GM19193 (cell line): ENCODE results near the gene RIMS4.

Source experiments
- POLR2A ChIP-seq: IDR thresholded peaks from 4 replicates; pipeline ENCODE4 v1.6.1; 2011; ENCODE audit not compliant: insufficient read depth, insufficient read length; ENCODE audit errors: extremely low read depth

The RIMS4 gene

DNA sequence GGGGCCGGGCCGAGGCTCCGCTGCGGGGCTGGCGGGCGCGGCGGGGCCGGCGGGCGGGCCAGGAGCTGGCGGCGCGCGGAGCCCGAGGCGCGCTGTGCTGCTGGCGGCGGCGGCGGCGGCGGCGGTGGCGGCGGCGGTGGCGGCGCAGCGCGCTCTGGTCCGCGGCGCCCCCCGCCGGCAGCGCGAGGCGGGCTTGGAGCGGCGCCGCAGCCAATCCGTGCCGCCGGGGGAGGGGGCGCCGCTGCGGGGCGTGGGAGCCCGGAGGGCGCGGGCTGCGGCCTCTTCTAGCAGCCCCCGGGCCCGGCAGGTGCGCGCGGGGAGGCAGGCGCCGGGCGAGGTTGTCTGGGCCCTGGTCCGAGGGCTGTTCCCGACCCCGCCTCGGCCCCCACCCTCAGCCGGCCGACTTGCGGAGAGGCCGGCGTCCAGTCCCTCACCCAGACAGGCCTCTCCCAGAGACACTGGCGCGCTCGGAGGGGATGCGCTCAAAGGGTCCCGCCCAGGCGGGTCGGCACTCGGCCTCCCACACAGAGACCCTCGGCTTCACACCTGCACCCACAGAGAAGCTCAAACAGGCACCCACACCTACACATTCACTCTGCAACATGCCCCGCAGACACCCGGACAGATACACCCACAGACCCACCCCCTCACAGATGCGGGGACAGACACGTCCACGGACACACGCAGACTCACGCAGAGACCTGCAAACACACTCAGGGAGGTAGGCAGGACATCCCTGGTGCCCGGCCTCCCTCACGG, at the start of gene RIMS4:
RIMS4 (minus strand) TSS at position 156 of the 759 bp plus-strand sequence. CDS start 275 bp downstream, outside the sequence.
- no peak for TF ChIP-seq POLR2A

DNA sequence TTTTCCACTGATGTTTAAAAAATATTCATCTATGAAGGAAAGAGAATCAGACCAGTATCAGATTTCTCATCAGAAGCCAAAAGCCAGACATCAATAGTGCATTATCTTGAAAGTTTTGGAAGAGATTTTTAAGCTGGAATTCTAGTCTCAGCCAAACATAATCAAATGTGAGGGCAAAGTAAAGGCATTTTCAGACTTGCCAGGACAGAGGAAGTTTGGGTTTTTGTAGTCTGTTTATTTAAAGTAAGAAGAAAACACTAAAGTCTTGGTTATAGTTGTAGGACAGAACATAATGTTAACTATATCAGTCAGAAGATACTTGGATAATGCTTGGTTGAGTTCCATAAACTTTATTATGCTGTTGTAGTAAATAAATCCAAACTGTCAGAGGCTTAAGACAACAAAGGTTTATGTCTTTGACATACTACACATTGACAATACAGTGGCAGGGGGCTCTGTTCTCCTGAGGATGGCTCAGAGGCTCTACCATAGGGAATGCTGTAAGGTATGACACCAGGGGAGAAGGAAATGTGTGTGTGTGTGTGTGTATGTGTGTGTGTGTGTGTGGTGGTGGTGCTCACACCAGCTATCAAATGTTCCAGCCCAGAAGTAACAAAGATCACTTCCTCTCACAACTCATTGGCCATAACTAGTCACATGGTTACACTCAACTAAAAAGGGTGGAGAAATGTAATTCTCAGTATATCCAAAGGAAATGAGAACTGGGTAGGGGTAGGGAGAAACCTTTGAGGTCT, 48.4 kb upstream of the RIMS4 start:
- no peak for TF ChIP-seq POLR2A

DNA sequence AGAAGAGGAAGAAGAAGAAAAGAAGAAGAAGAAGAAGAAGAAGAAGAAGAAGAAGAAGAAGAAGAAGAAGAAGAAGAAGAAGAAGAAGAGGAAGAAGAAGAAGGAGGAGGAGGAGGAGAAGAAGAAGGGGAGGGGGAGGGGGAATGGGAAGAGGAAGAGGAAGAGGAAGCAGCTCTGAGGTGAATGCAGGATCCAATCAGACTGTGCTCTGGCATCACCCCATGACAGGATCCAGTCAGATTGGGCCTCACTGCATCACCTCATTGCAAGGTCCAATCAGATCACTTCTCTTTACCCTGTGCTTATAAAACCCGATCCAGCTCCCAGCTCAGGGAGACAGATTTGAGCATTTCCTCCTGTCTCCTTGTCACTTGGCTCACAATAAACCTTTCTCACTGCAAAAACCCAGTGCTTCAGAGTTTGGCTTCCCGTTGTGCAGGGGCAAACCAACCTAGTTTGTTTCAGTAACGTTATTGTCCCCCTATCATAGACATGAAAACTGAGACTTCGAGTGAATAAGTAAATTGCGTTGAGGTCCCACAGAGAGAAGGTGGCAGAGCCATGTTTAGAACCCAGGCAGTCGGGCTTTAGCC, 46.6 kb upstream of the RIMS4 start:
- TF ChIP-seq POLR2A: no peak

GRCh38 chr20:44856442-44856841, 46.1 kb upstream of the RIMS4 start:
- no peak for TF ChIP-seq POLR2A

GRCh38 chr20:44851545-44851944, 41.2 kb upstream of the RIMS4 start:
- no peak for TF ChIP-seq POLR2A

DNA sequence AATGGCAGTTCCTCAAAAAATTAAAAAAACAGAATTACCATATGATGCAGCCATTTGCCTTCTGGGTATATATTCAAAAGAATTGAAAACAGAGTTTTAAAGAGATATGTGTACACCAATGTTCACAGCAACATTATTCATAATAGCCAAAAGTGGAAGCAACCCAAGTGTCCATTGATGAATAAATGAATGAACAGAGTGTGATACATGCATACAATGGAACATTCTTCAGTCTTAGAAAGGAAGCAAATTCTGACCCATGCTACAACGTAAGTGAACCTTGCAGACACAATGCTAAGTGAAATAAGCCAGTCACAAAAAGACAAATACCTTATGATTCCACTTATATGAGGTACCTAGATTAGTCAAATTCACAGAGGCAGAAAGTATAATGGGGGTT, 40.5 kb upstream of the RIMS4 start:
- TF ChIP-seq POLR2A: no peak

DNA sequence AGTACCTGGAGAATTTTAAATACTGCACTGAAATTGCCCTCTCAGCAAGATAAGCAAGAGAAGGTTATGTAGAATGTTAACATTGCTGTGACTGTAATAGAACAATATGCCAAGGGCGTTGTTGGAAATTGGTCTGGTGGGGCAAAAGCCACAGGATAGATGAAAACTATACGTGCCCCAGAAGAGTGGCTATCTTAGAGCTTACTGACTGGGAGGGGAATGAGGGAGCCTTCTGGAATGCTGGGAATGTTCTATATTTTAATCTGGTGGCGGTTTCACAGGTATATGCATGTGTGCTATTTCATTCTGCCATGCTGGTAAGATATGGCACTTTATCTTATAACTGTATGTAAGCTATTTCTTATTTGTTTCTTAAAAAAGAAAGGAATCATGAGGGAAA, 39.9 kb upstream of the RIMS4 start:
- TF ChIP-seq POLR2A: no peak

DNA sequence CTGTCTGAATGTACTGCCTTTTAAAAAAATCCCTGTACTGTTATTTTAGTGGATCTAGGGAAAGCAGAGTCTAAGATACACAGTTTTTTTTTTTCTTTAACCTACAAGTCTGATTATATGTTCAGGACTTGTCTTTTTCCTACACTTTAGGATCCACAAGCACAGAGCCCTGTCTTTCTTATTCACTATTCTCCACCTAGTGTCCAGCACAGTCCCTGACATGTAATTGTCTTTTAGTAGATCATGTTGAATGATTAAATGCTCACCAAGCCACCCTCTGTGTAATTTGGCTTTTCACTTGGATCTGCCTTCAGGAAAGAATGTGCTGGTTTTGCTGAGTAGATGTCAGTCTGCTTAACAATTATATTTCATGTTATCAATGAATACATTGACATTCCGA, 39.4 kb upstream of the RIMS4 start:
- TF ChIP-seq POLR2A: no peak

DNA sequence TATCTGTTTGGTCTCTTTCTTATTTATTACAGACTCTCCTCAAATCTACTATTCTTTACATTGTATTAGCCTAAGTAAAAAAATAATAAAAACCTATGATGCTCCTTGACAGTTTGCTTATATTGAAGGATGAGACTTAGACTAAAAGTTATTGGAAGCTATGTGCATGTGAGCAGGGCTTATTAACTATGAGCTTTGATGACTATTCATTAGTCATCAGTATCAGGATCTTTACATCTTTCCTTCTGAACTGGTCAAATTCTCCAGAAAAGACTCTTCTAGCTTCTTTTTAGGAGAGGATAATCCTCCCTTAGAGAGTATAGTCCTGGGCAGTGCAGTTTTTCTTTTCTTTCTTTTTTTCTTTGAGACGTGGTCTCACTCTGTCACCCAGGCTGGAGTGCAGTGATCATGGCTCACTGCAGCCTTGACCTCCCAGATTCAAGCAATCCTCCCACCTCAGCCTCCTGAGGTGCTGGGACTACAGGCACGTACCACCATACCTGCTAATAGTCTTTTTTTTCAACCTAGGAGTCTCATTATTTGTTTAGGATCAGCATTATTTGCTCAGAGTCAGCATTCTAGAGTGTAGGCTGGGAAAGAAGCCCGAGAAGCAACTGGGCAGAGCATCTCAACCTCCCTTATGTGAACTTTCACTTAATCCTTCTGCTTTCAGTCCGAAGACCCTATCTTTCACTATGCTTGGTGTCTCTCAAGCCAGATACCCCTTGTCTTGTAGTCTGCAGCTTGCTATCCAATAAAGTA, 38.1 kb upstream of the RIMS4 start:
- TF ChIP-seq POLR2A: no peak

DNA sequence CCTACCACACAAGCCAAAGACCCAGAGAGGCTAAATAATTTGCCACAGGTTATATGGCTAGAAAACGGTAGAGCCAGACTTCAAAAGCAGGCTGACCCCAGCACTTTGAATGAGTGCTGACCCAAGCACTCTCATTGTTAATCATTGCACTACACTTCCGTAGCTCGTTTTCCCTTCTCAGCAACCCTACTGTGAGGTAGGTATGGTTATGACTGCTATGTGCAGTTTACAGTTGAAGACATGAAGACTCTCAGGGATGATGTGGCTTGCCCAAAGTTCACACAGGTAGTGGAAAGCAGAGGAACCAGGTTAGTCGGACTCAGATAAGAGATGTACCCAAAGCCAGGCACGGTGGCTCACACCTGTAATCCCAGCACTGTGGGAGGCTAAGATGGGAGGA, 33.5 kb upstream of the RIMS4 start:
- TF ChIP-seq POLR2A: no peak

- no peak for TF ChIP-seq POLR2A
Observed at GRCh38 chr20:44841955-44842354, 31.6 kb upstream of the RIMS4 start.

GRCh38 chr20:44840826-44841225, 30.5 kb upstream of the RIMS4 start:
- no peak for TF ChIP-seq POLR2A

DNA sequence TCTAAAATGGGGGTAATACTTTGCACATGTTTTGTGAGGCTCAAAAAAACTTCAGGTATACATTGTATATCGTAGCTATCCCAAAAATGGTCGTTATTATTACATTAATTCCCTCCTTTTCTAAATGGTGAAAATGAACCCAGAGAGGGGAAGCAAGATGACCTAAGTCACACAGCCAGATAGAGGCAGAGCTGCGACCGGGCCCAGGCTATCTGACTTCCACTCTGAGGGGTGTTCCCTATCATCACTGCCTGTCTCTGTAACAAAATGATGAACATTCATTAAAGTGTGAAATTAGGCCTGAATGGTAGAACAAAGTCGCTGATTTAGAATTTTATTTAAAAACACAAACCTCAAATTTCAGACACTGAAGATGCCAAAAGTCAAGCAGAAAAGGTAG, 29.1 kb upstream of the RIMS4 start:
- TF ChIP-seq POLR2A: no peak

- TF ChIP-seq POLR2A: no peak
Observed at GRCh38 chr20:44838521-44838920, 28.2 kb upstream of the RIMS4 start.

DNA sequence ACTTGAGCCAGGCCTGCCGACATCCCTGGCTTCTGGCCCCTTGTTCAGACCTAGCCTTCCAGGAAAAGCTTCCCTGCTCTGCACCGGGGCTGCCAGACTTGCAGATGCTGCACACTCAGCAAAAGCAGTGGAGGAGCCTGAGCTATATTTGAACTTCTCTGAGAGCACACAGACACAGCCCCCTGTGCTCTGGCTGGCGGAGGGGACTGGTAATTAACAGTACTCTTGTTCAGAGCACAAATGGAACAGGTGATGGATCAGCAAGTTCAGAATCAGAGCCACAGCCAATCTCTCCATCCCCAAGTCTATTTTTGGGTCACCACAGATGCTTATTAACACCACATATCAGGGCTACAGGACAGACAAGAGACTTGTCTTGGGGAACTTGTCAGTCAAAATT, 27.6 kb upstream of the RIMS4 start:
- no peak for TF ChIP-seq POLR2A
